Ascending aorta (tissue), 2 donors: ENCODE results near the gene TRAF3IP1. TPM values are rescaled to one million over a fixed set of nuclear protein-coding genes. Genes with fewer than 3 reads are reported as not detected.

Experiments
- DNase-seq, 2 donors: peaks; one replicate each; pipeline ENCODE4 v3.0.0-alpha.2; 2019; ENCODE audit warnings: low spot score in 2 of 2
- H3K27ac ChIP-seq, 2 donors: fragments of 200-600 bp; sonication (generic); one replicate each; pipeline ENCODE4 v1.5.1; 2016 to 2017; ENCODE audit warnings: mild to moderate bottlenecking in 1 of 2
- H3K27me3 ChIP-seq: fragments of 200-600 bp; sonication (generic); one replicate; pipeline ENCODE4 v1.5.1; 2017
- H3K36me3 ChIP-seq, 2 donors: fragments of 200-600 bp; sonication (generic); one replicate each; pipeline ENCODE4 v1.5.1; 2016
- H3K4me1 ChIP-seq, 2 donors: fragments of 200-600 bp; sonication (generic); one replicate each; pipeline ENCODE4 v1.5.1; 2016 to 2017; ENCODE audit warnings: mild to moderate bottlenecking in 1 of 2
- H3K4me3 ChIP-seq, 2 donors: fragments of 200-600 bp; sonication (generic); one replicate each; pipeline ENCODE4 v1.5.1; 2016 to 2017; ENCODE audit warnings: mild to moderate bottlenecking in 1 of 2
- H3K9me3 ChIP-seq, 2 donors: fragments of 200-600 bp; sonication (generic); one replicate each; pipeline ENCODE4 v1.5.1; 2016
- intact Hi-C: fragments of 100-400 bp; cut with DNase I; formaldehyde crosslinking; loops from one replicate; pipeline ENCODE4 v1.15.1; 2023
- total RNA-seq: library from RNA; depleted of rRNA; stranded (reverse); fragments of >200 nt; gene quantifications from one replicate; pipeline ENCODE4 v1.1.0, GENCODE V29; 2016
- TF ChIP-seq, protein P1 (sequence below), 3 experiments: fragments of 200-600 bp in 2 of 3; fragments of 450-650 bp in 1 of 3; sonication (generic) in 2 of 3; IDR thresholded peaks; one replicate each; pipeline ENCODE4 v1.5.1; 2016 to 2019; ENCODE audit warnings: antibody characterized with exemption in 3 of 3, mild to moderate bottlenecking in 1 of 3, moderate library complexity in 1 of 3

The TRAF3IP1 gene
- total RNA-seq, 1 donor from 2014 or later = 6.1 TPM

DNA sequence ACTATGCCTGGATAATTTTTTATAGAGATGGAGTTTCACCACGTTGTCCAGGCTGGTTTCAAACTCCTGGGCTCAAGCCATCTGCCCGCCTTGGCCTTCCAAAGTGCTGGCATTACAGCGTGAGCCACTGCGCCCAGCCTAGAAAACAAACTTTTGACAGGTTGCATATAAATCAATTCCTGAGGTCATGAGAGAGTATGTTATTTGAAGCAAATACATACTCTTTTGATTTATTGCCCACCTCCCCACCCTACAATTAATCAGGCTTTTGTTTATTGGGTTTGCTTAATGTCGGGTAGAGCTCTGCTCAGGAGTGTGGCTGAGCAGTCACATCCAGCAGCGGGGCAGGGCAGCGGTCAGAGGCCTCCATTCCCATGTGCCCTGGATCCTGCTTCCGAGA, 68.5 kb downstream of the TRAF3IP1 start:
- DNase-seq = no peak
- H3K27me3 ChIP-seq = no peaks in the 10 kb centered on the region
- intact Hi-C loops = no loop called here
- no peaks in the 10 kb centered on the region for H3K9me3 ChIP-seq
- H3K4me1 ChIP-seq = peaks cover 2 to 16% of the 10 kb centered on the region in 2 donors
- no peaks in the 10 kb centered on the region for H3K36me3 ChIP-seq
- TF ChIP-seq, protein P1, sequence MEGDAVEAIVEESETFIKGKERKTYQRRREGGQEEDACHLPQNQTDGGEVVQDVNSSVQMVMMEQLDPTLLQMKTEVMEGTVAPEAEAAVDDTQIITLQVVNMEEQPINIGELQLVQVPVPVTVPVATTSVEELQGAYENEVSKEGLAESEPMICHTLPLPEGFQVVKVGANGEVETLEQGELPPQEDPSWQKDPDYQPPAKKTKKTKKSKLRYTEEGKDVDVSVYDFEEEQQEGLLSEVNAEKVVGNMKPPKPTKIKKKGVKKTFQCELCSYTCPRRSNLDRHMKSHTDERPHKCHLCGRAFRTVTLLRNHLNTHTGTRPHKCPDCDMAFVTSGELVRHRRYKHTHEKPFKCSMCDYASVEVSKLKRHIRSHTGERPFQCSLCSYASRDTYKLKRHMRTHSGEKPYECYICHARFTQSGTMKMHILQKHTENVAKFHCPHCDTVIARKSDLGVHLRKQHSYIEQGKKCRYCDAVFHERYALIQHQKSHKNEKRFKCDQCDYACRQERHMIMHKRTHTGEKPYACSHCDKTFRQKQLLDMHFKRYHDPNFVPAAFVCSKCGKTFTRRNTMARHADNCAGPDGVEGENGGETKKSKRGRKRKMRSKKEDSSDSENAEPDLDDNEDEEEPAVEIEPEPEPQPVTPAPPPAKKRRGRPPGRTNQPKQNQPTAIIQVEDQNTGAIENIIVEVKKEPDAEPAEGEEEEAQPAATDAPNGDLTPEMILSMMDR (IDR thresholded peaks at IDR 0.05) = no peak
- peak overlapping the region in 1 of 2 donors; percentile 73 for H3K27ac ChIP-seq
- no peak overlapping the region for H3K4me3 ChIP-seq

DNA sequence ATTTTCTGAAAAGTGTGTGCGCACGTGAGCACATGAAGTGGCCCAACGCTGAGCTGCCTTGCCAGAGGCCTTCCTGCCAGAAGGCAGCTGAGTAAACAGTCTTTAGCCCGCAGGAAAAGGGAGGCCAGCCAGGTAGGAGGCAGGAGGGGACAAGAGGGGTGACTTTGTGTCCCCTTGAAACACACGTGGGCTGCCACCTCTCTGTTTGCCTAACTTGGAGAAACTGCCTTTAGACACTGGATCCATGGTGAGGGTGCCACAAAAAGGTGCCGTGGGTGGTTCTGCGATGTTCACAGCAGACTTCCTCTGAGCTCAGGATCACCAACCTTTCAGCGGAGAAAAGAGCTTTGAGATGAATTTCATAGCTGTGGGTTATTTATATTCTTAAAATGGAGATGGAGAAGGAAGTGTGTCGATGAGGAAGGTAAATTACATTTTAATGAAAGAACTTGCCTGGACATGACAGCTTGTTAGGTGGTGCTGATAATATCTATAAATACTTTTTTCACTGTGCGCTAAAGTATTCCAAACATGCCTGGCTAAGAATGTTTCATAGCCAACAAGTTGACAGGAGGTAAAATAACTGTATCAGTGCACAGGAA, 69.8 kb downstream of the TRAF3IP1 start:
- H3K9me3 ChIP-seq = no peaks in the 10 kb centered on the region
- peak overlapping the region; percentile 69 to 73 for H3K27ac ChIP-seq
- intact Hi-C loops = loop anchor here (5.0 kb wide), 1 partner anchor 37 kb away; the partner anchor contains the start of gene ASB1
- peaks cover 2 to 16% of the 10 kb centered on the region in 2 donors for H3K4me1 ChIP-seq
- TF ChIP-seq, protein P1 (IDR thresholded peaks at IDR 0.05) = no peak
- no peaks in the 10 kb centered on the region for H3K36me3 ChIP-seq
- DNase-seq = no peak
- H3K4me3 ChIP-seq = no peak overlapping the region
- H3K27me3 ChIP-seq = no peaks in the 10 kb centered on the region

DNA sequence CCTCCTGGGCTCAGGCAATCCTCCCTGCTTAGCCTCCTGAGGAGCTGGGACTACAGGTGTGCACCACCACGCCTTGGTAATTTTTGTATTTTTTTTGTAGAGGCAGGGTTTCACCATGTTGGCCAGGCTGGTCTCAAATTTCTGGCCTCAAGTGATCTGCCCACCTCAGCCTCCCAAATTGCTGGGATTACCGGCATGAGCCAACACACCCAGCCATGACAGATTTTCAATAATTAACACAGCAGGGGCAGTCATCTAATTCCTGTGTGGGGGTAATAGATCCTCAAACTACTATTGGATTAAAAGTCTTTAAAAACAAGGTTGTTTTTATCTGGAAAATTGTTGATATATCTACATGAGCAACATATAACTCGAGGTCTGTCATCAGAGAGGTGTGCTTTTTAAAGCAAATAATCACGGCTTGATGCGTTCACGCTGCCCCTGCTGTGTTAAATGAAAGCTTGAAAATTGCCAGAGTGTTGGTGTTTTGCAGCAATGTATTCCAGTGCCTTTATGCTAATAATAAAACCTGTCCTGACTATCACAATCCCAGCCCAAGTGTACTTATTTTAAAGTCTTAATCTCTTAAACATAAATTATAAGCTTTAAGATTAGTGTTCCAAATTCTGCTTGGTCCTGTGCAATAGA, 70.8 kb downstream of the TRAF3IP1 start:
- intact Hi-C loops = loop anchor here (5.0 kb wide), 1 partner anchor 36 kb away; the partner anchor contains the start of gene ASB1
- no peak overlapping the region for H3K27ac ChIP-seq
- no peaks in the 10 kb centered on the region for H3K36me3 ChIP-seq
- H3K4me1 ChIP-seq = peaks cover 2 to 16% of the 10 kb centered on the region in 2 donors
- no peaks in the 10 kb centered on the region for H3K27me3 ChIP-seq
- DNase-seq = no peak
- H3K4me3 ChIP-seq = no peak overlapping the region
- TF ChIP-seq, protein P1 (IDR thresholded peaks at IDR 0.05) = no peak
- no peaks in the 10 kb centered on the region for H3K9me3 ChIP-seq

DNA sequence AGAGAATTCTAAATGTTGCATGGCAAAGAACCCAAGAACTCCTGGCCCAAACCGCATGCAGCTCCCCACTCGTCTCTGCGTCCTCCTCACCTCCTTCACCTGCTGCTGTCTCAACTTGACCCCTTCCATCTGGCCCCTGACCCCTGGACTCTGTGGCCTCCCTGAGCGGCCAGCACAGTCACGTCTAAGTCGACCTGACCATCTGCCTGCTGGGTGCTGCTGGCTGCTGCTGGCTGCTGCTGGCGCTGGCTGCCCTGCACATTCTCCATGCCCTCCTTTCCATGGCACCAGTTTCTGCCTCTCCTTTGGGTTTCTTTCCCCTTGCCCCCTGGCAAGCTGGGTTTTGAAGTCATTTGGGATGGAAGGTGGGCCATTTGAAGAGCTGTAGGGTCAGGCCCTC, 76.3 kb downstream of the TRAF3IP1 start:
- Histone ChIP-seq H3K27ac (no peak overlapping the region), H3K4me3 (no peak overlapping the region), H3K36me3 (peaks cover 10 to 14% of the 10 kb centered on the region in 2 donors), H3K9me3 (no peaks in the 10 kb centered on the region), H3K4me1 (no peaks in the 10 kb centered on the region), H3K27me3 (no peaks in the 10 kb centered on the region)
- TF ChIP-seq, protein P1 (IDR thresholded peaks at IDR 0.05) = no peak
- no peak for DNase-seq
- intact Hi-C loops = no loop called here

DNA sequence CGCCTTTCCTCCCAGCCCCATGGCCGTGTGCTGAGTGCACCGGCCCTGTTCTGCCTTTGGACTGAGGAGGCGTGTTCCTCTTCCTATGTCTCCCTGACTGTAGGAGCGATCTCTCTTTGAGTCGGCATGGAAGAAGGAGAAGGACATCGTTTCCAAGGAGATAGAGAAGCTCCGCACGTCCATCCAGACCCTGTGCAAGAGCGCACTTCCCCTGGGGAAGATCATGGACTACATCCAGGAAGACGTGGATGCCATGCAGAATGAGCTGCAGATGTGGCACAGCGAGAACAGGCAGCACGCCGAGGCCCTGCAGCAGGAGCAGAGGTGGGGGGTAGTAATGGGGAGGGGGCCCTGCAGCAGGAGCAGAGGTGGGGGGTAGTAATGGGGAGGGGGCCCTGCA, 77.0 kb downstream of the TRAF3IP1 start:
- no peak for DNase-seq
- Histone ChIP-seq H3K9me3 (no peaks in the 10 kb centered on the region), H3K27me3 (no peaks in the 10 kb centered on the region), H3K36me3 (peaks cover 10 to 14% of the 10 kb centered on the region in 2 donors), H3K27ac (no peak overlapping the region), H3K4me3 (no peak overlapping the region), H3K4me1 (no peaks in the 10 kb centered on the region)
- intact Hi-C loops = no loop called here
- TF ChIP-seq, protein P1 (IDR thresholded peaks at IDR 0.05) = no peak
